Loucy (cell line): ENCODE results near the gene CDS1.

Experiments
- H2AFZ ChIP-seq: fragments of 200-600 bp; sonication (generic); 2 replicates; pipeline ENCODE4 v1.6.0; 2016; ENCODE audit warnings: antibody characterized with exemption, mild to moderate bottlenecking, low read length, moderate library complexity
- H3F3A ChIP-seq: fragments of 200-600 bp; 2 replicates; pipeline ENCODE4 v1.6.0; 2016; ENCODE audit warnings: antibody characterized with exemption, low read depth, mild to moderate bottlenecking
- H3K27me3 ChIP-seq: fragments of 200-600 bp; sonication (generic); 2 replicates; pipeline ENCODE4 v1.6.1; 2014; ENCODE audit warnings: low read length, mild to moderate bottlenecking; ENCODE audit not compliant: insufficient read depth, poor library complexity, severe bottlenecking
- H3K36me3 ChIP-seq: fragments of 200-600 bp; sonication (generic); 2 replicates; pipeline ENCODE4 v1.6.1; 2016; ENCODE audit warnings: low read length; ENCODE audit not compliant: insufficient read depth
- H3K4me1 ChIP-seq: fragments of 200-600 bp; sonication (generic); 2 replicates; pipeline ENCODE4 v1.5.1; 2014; ENCODE audit warnings: low read length, mild to moderate bottlenecking; ENCODE audit not compliant: insufficient read depth, poor library complexity, severe bottlenecking
- H3K4me2 ChIP-seq: fragments of 200-600 bp; sonication (generic); 2 replicates; pipeline ENCODE4 v1.6.0; 2014; ENCODE audit warnings: antibody characterized with exemption, low read length, low read depth, mild to moderate bottlenecking; ENCODE audit not compliant: poor library complexity, severe bottlenecking
- H3K4me3 ChIP-seq: fragments of 200-600 bp; sonication (generic); 2 replicates; pipeline ENCODE4 v1.5.1; 2014; ENCODE audit warnings: low read length, mild to moderate bottlenecking, mixed read lengths; ENCODE audit not compliant: poor library complexity, severe bottlenecking
- H3K79me2 ChIP-seq: fragments of 200-600 bp; sonication (generic); 2 replicates; pipeline ENCODE4 v1.6.1; 2014; ENCODE audit warnings: low read length; ENCODE audit not compliant: insufficient read depth
- H3K9ac ChIP-seq: fragments of 200-600 bp; sonication (generic); 2 replicates; pipeline ENCODE4 v1.6.0; 2014; ENCODE audit warnings: mild to moderate bottlenecking, low read depth, low read length, moderate library complexity; ENCODE audit not compliant: poor library complexity, severe bottlenecking
- H3K9me2 ChIP-seq: fragments of 200-600 bp; sonication (generic); replicated peaks from 2 replicates; pipeline ENCODE4 v1.6.1; 2016; ENCODE audit warnings: low read depth, low read length, mixed read lengths
- H3K9me3 ChIP-seq: fragments of 200-600 bp; sonication (generic); 2 replicates; pipeline ENCODE4 v1.6.1; 2014; ENCODE audit warnings: mild to moderate bottlenecking, antibody characterized with exemption, low read length, low read depth; ENCODE audit not compliant: insufficient read depth
- H4K20me1 ChIP-seq: fragments of 200-600 bp; sonication (generic); 2 replicates; pipeline ENCODE4 v1.6.0; 2014; ENCODE audit warnings: antibody characterized with exemption, low read length, mild to moderate bottlenecking; ENCODE audit not compliant: insufficient read depth, poor library complexity, severe bottlenecking
- CTCF ChIP-seq: fragments of 200-600 bp; sonication (generic); conservative IDR thresholded peaks from 2 replicates; pipeline ENCODE4 v1.5.1; 2014; ENCODE audit warnings: mild to moderate bottlenecking, antibody characterized with exemption, low read length
- EZH2phosphoT487 ChIP-seq: fragments of 200-600 bp; IDR thresholded peaks from 2 replicates; pipeline ENCODE4 v1.6.1; 2018; ENCODE audit warnings: antibody characterized with exemption, mild to moderate bottlenecking, moderate library complexity, borderline replicate concordance

CDS1 gene

GRCh38 chr4:84648863-84649647 is 66.1 kb downstream of the CDS1 start:
- peak overlapping the region; percentile 72 for H2AFZ ChIP-seq
- no peak overlapping the region for H3K4me3 ChIP-seq
- TF ChIP-seq CTCF, result no peak
- TF ChIP-seq EZH2phosphoT487, result no peak
- H3K27me3 ChIP-seq, result no peaks in the 10 kb centered on the region
- H3K79me2 ChIP-seq, result no peaks in the 10 kb centered on the region
- H3K9me3 ChIP-seq, result no peaks in the 10 kb centered on the region
- no peak overlapping the region for H3K4me2 ChIP-seq
- no peak overlapping the region for H3K9ac ChIP-seq
- no peaks in the 10 kb centered on the region for H3K4me1 ChIP-seq
- no peaks in the 10 kb centered on the region for H3K9me2 ChIP-seq
- H3F3A ChIP-seq, result no peaks in the 10 kb centered on the region
- H3K36me3 ChIP-seq, result no peaks in the 10 kb centered on the region
- no peaks in the 10 kb centered on the region for H4K20me1 ChIP-seq

- no peaks in the 10 kb centered on the region for H3K79me2 ChIP-seq
- no peaks in the 10 kb centered on the region for H3K4me1 ChIP-seq
- no peak overlapping the region for H3K4me3 ChIP-seq
- no peaks in the 10 kb centered on the region for H3K9me2 ChIP-seq
- H3K9me3 ChIP-seq, result no peaks in the 10 kb centered on the region
- no peak overlapping the region for H2AFZ ChIP-seq
- H3K27me3 ChIP-seq, result no peaks in the 10 kb centered on the region
- no peak overlapping the region for H3K9ac ChIP-seq
- no peak overlapping the region for H3K4me2 ChIP-seq
- no peaks in the 10 kb centered on the region for H3F3A ChIP-seq
- no peaks in the 10 kb centered on the region for H3K36me3 ChIP-seq
- H4K20me1 ChIP-seq, result no peaks in the 10 kb centered on the region
- TF ChIP-seq EZH2phosphoT487 (no peak), CTCF (no peak)
These were observed 68.6 kb downstream of the CDS1 start for GRCh38 chr4:84651499-84651898.

DNA sequence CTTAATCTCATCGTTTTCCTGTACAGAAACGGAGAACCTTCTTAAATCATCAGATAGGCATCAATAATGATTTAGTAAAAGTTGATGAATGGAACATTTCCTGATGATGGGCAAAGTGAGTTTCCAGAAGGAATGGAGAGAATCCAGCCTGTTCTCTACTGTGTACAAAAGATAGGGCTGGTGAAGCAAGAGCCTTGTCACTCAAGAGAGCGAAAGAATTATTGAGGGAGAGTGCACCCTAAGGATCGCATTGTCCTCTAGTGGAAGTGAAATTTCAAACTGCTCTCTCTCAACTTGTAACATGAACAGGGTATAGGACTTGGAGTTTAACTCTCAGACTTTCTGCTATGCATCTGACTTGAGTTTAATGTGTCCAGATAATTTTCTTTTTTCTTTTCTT is 69.6 kb downstream of the CDS1 start:
- no peak overlapping the region for H3K9ac ChIP-seq
- no peaks in the 10 kb centered on the region for H3K27me3 ChIP-seq
- no peak overlapping the region for H2AFZ ChIP-seq
- no peaks in the 10 kb centered on the region for H3K79me2 ChIP-seq
- no peak overlapping the region for H3K4me2 ChIP-seq
- no peaks in the 10 kb centered on the region for H3K9me3 ChIP-seq
- H3K9me2 ChIP-seq, result no peaks in the 10 kb centered on the region
- H4K20me1 ChIP-seq, result no peaks in the 10 kb centered on the region
- H3K36me3 ChIP-seq, result no peaks in the 10 kb centered on the region
- no peak overlapping the region for H3K4me3 ChIP-seq
- H3F3A ChIP-seq, result no peaks in the 10 kb centered on the region
- no peaks in the 10 kb centered on the region for H3K4me1 ChIP-seq
- no peak for TF ChIP-seq CTCF
- no peak for TF ChIP-seq EZH2phosphoT487
